ENCODE measurements around the gene TDP1.

DNA sequence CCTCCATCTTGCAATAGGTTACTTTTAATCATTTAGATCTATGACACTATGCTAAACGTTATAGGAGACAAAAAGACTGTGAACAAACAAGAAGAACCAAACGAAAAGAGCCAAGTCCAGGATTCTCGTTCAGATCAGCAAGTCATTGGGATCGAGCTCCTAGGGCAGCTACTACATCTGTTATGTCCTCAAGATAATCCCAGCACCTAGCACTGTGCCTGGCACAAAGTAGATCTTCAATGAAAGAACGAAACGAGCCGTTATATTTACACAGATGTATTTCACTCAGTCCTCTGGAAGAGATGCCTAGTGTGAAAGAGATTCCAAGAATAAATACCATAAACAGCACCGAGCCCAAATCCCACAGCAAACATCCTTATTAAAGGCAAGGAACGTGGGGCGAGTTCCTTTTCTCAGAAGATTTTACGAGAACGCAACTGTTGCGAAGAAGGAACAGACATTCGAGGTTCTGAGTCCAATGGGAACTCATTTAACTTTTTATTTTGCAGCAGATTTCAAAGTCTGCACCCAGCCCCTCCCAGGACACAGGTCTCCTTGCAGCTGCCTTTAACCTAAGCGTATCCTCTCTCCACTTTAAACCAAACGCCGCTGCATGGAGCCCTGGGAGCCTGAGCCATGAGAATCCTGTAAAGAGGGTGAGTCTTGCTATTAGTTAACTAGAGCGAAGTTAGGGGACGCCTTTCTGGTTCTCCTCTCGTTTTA is 544 bp upstream of the TDP1 start:
- TF ChIP-seq, protein P1, sequence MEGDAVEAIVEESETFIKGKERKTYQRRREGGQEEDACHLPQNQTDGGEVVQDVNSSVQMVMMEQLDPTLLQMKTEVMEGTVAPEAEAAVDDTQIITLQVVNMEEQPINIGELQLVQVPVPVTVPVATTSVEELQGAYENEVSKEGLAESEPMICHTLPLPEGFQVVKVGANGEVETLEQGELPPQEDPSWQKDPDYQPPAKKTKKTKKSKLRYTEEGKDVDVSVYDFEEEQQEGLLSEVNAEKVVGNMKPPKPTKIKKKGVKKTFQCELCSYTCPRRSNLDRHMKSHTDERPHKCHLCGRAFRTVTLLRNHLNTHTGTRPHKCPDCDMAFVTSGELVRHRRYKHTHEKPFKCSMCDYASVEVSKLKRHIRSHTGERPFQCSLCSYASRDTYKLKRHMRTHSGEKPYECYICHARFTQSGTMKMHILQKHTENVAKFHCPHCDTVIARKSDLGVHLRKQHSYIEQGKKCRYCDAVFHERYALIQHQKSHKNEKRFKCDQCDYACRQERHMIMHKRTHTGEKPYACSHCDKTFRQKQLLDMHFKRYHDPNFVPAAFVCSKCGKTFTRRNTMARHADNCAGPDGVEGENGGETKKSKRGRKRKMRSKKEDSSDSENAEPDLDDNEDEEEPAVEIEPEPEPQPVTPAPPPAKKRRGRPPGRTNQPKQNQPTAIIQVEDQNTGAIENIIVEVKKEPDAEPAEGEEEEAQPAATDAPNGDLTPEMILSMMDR (IDR thresholded peaks at IDR 0.05) = no peak
- TF ChIP-seq POLR2AphosphoS5 (IDR thresholded peaks at IDR 0.05; ENCODE audit: low read depth, low read length) = no peak
- TF ChIP-seq, protein P2, sequence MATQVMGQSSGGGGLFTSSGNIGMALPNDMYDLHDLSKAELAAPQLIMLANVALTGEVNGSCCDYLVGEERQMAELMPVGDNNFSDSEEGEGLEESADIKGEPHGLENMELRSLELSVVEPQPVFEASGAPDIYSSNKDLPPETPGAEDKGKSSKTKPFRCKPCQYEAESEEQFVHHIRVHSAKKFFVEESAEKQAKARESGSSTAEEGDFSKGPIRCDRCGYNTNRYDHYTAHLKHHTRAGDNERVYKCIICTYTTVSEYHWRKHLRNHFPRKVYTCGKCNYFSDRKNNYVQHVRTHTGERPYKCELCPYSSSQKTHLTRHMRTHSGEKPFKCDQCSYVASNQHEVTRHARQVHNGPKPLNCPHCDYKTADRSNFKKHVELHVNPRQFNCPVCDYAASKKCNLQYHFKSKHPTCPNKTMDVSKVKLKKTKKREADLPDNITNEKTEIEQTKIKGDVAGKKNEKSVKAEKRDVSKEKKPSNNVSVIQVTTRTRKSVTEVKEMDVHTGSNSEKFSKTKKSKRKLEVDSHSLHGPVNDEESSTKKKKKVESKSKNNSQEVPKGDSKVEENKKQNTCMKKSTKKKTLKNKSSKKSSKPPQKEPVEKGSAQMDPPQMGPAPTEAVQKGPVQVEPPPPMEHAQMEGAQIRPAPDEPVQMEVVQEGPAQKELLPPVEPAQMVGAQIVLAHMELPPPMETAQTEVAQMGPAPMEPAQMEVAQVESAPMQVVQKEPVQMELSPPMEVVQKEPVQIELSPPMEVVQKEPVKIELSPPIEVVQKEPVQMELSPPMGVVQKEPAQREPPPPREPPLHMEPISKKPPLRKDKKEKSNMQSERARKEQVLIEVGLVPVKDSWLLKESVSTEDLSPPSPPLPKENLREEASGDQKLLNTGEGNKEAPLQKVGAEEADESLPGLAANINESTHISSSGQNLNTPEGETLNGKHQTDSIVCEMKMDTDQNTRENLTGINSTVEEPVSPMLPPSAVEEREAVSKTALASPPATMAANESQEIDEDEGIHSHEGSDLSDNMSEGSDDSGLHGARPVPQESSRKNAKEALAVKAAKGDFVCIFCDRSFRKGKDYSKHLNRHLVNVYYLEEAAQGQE (IDR thresholded peaks at IDR 0.05; ENCODE audit: insufficient read depth in 1 of 2, low read depth in 2 of 2, low read length in 1 of 2) = no peak
